Umbilical cord (tissue), 2 donors: Measurements from ENCODE around the gene GALR1. TPM values are rescaled to one million over a fixed set of nuclear protein-coding genes. Genes with fewer than 3 reads are reported as not detected.
"Not testable (repeated sequence)": the region's sequence is repeated elsewhere in the genome, so short reads cannot be mapped to it uniquely, and the experiment has no call there.

Experiments used
- DNase-seq: peaks from one replicate; pipeline ENCODE4 v3.0.0-alpha.2; 2015; ENCODE audit warnings: low spot score
- total RNA-seq: library from RNA; depleted of rRNA; stranded (reverse); fragments of >200 nt; gene quantifications from one replicate; pipeline ENCODE4 v1.2.3, GENCODE V29; 2014; ENCODE audit warnings: low replicate concordance; ENCODE audit not compliant: insufficient read depth

The GALR1 gene
- total RNA-seq, 1 donor from 2014 or later = 3.6 TPM

- no peak for DNase-seq
These were observed 1.5 kb downstream of the GALR1 start for GRCh38 chr18:77250926-77251729.

DNA sequence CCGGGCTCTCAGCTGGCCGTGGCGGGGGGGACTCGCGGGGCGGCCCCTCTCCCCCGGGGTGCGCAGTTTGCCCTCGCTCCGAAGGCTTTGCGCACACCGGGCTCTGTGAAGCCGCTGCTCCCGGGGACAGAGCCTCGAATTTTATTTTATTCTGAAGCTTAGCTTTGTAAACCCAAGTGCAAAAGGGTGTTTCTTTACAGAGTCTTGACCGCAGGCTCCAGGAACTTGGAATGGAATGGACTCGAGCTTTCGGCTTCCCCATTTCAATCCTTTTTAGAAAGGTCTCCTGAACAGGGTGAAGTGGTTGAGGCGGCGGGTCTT, 2.0 kb downstream of the GALR1 start:
- DNase-seq = no peak

- no peak for DNase-seq
These were observed 5.2 kb downstream of the GALR1 start for GRCh38 chr18:77254711-77255405.

DNA sequence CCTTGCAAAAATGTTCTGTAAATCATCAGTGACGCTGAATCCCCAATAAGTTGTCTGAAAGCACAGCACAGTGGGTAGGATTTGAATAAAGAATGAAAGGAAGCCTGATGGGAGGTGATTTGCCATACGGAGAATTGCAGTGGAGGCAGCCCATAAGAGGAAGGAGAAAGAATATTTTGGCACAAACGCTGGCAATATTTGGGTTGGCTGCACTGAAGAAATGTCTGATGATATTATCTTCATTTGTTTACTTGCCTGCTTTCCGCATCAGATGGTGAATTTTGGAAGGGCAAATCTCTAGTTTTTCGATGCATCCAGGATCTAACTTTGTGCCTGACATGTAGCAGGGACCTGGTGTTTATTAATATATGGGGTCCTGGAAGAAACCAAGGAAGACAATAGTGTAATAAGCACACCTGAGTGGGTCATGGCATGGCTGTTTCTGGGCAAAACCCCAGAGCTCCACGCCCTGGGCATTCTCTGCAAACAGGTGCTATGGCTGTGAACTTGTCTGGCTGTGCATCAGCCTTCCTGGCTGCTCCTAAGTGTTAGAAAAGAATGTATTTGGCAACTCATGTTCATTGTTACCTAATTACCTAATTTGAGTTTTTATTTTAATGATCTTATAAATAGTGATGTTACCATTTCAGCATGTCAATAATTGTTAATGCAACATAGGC, 5.9 kb downstream of the GALR1 start:
- DNase-seq = no peak

DNA sequence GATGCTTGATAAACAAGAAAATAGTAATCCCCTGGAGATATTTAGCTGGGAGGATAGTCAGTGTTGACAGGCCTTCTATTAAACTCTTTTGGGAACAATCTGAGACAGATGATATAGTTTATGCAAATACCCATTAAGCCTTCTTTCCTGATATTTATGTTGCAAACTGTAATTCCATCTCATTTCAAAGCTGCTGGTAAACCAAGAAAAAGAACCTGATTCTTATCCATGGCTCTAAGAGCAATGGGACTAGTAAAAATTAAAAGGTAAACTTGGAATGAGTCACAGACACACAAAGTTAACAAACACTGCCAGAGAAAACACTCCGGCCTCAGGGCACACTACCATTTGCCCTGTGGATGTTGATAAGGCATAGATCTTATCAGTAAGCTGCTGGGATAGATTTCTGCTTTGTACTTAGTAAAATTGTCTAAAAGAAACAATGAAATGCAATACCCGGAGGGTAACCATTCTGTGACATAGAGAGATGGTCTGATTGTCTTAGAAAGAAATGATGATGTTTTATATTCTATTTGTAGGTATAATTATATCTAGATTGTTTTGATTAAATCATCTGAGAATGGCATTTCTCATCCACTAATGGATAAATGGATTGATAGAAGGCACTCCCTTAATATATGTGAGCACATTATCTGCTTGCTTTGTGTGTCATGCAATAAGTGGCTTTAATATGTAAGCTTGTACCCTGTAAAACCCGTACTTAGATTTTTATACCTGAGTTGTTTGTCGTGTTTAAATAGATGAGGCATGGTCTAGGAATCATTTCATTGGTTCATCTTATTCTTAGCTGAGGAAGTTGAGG, 13.2 kb downstream of the GALR1 start:
- no peak for DNase-seq

GRCh38 chr18:77263466-77263763, 13.8 kb downstream of the GALR1 start:
- no peak for DNase-seq

- no peak for DNase-seq
These were observed 18.3 kb downstream of the GALR1 start for GRCh38 chr18:77267969-77268368.

- no peak for DNase-seq
These were observed 18.8 kb downstream of the GALR1 start for GRCh38 chr18:77268456-77268855.

- peak; percentile 48 for DNase-seq
These were observed 22.2 kb downstream of the GALR1 start for GRCh38 chr18:77271576-77272481.

DNA sequence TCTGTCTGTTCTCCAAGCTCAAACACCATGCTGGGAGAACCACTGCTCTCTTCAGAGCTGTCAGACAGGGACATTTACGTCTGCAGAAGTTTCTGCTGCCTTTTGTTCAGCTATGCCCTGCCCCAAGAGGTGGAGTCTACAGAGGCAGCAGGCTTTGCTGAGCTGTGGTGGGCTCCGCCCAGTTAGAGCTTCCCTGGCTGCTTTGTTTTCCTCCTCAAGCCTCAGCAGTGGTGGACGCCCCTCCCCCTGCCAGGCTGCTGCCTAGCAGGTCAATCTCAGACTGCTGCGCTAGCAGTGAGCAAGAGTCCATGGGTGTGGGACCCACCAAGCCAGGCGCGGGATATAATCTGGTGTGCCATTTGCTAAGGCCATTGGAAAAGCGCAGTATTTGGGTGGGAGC, 41.2 kb downstream of the GALR1 start:
- DNase-seq = not testable (repeated sequence)

DNA sequence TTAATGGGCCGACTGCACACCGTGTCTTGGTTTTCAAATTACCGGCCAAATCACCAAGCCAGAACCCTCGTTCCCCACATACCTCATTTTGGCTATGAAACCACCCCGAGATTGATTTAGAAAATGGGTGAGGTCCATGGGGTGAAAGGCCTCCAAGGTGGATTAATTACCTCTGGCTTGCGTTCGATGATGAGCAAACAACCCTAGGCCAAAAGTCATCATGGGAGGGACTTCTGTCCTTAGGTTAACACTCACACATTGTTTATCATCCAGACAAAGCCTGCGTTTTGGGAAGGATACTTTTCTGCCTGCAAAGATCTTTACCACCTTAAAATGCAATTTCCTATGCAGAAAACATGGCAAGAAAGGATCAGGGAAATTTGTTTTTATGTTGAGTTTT, 48.5 kb downstream of the GALR1 start:
- no peak for DNase-seq

- DNase-seq = no peak
These were observed 50.1 kb downstream of the GALR1 start for GRCh38 chr18:77299706-77300105.

GRCh38 chr18:77300579-77300978, 50.9 kb downstream of the GALR1 start:
- no peak for DNase-seq

DNA sequence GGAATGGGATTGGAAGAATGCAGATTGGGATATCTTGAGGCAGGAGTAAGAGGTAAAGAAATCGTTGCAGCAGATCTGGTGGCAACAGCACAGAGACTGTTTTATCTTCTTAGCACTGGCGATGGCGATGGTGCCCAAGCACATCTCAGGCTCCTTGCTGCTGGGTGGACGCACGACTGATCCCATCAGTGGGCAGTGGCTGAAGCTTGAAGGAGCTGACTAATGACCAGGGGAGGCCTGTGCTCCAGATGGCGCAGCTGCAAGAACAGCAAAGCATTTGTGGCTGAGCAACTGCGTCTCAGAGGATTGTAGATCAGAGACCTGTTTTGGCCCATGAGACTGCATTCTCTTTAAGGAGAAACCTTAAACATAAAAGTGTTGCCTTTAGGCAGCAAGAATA, 54.6 kb downstream of the GALR1 start:
- no peak for DNase-seq

DNA sequence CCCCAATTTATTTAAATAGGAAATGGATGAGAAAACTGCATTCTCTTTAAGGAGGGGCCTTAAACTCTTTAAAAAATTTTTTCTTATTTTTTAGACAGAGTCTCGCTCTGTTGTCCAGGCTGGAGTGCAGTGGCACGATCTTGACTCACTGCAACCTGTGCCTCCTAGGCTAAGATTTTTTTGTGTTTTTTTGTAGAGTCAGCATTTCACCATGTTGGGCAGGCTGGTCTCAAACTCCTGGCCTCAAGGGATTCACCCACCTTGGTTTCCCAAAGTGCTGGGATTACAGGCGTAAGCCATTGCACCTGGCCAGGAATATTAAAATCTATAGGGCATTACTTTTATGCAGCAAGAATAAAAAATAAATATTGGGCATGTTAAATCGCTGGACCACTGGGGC, 56.0 kb downstream of the GALR1 start:
- DNase-seq = no peak

GRCh38 chr18:77308216-77308615, 58.6 kb downstream of the GALR1 start:
- no peak for DNase-seq

GRCh38 chr18:77314511-77314910, 64.9 kb downstream of the GALR1 start:
- no peak for DNase-seq

DNA sequence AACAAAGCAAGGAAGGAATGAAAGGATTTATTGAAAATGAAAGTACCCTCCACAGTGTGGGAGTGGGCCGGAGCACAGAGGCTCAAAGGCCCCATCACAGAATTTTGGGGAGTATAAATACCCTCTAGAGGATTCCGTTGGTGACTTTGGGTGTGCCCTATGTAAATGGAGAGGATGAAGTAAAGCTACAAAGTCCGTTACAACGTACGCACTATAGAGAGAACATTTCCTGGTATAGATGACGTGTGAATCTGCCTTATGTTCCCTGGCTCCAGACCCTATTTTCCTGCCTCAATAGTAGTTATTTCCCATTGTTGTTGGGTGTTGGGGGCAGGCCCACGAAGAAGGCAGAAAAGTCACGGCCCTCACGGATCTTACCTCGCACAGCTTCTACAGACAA, 65.3 kb downstream of the GALR1 start:
- no peak for DNase-seq

DNA sequence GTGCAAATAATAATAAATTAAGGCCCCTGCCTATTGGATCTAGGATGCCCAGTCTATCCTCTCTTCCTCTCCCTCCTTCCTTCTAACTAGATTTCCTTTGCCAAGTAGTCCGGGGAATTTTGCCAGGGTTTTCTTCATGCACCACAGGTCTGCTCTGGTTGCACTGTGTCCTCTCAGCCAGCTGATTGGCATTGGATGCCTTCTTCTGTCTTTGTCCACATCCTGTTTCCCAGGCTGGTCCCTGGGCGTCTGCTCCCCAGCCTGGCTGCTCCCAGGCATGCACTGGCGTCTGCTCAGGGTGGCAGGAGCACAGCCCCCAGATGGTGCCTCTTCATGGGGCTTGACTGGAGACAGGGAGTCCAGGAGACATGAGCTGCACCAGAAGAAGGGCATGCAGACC, 66.4 kb downstream of the GALR1 start:
- no peak for DNase-seq

DNA sequence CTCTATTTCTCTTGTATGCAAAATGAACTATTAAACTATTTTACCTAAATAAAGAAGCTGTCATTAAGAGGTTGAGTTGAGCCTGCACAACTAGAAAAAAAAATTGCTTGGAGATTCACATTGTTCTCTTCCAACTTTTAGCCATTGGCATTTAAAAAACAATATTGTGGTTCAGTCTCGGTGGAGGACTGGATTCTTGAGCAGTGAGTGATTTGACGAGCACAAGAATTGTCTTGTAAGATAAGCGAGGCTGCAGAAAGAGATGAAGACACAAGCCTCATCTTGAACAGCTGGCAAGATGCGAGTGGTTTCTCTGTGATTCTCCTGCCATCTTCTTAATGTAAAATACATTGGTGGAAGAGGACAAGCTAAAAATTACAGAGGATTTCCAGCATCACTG, 67.0 kb downstream of the GALR1 start:
- DNase-seq = no peak

GRCh38 chr18:77320971-77321559, 71.4 kb downstream of the GALR1 start:
- DNase-seq = no peak
